OCI-LY1 (cell line): Measurements from ENCODE around the gene C1QTNF5.

ENCODE experiments used
- H2AFZ ChIP-seq: fragments of 200-600 bp; sonication (generic), shearing (Covaris generic); 2 replicates; pipeline ENCODE4 v1.6.0; 2014; ENCODE audit warnings: antibody characterized with exemption, mild to moderate bottlenecking, low read length
- H3F3A ChIP-seq: fragments of 200-600 bp; sonication (generic), shearing (Covaris generic); 2 replicates; pipeline ENCODE4 v1.6.0; 2014; ENCODE audit warnings: mild to moderate bottlenecking, antibody characterized with exemption, low read length, moderate library complexity; ENCODE audit not compliant: insufficient read depth
- H3K27ac ChIP-seq: fragments of 200-600 bp; sonication (generic); 2 replicates; pipeline ENCODE4 v1.5.1; 2014; ENCODE audit warnings: low read length, mixed run types, mild to moderate bottlenecking, low read depth; ENCODE audit not compliant: poor library complexity, severe bottlenecking
- H3K27me3 ChIP-seq: fragments of 200-600 bp; sonication (generic); 2 replicates; pipeline ENCODE4 v1.6.0; 2014; ENCODE audit warnings: antibody characterized with exemption, mild to moderate bottlenecking, low read length, moderate library complexity; ENCODE audit not compliant: insufficient read depth
- H3K36me3 ChIP-seq: fragments of 200-600 bp; sonication (generic); 2 replicates; pipeline ENCODE4 v1.6.1; 2014; ENCODE audit warnings: mild to moderate bottlenecking, antibody characterized with exemption, low read length, moderate library complexity, mixed read lengths; ENCODE audit not compliant: insufficient read depth
- H3K4me1 ChIP-seq: fragments of 200-600 bp; sonication (generic); 2 replicates; pipeline ENCODE4 v1.5.1; 2014; ENCODE audit warnings: mild to moderate bottlenecking, low read length, moderate library complexity; ENCODE audit not compliant: insufficient read depth, severe bottlenecking
- H3K4me2 ChIP-seq: fragments of 200-600 bp; sonication (generic), shearing (Covaris generic); 2 replicates; pipeline ENCODE4 v1.6.1; 2014; ENCODE audit warnings: low read length
- H3K4me3 ChIP-seq: fragments of 200-600 bp; sonication (generic); 2 replicates; pipeline ENCODE4 v1.5.1; 2014; ENCODE audit warnings: low read length, low read depth, mild to moderate bottlenecking, mixed read lengths; ENCODE audit not compliant: poor library complexity, severe bottlenecking
- H3K79me2 ChIP-seq: fragments of 200-600 bp; shearing (Covaris generic); 2 replicates; pipeline ENCODE4 v1.6.1; 2016; ENCODE audit warnings: mixed run types, low read length, mixed read lengths; ENCODE audit not compliant: insufficient read depth
- H3K9ac ChIP-seq: fragments of 200-600 bp; sonication (generic), shearing (Covaris generic); 2 replicates; pipeline ENCODE4 v1.6.1; 2014; ENCODE audit warnings: mild to moderate bottlenecking, low read length, mixed read lengths
- H3K9me2 ChIP-seq: fragments of 200-600 bp; sonication (generic), shearing (Covaris generic); 2 replicates; pipeline ENCODE4 v1.6.1; 2014; ENCODE audit warnings: low read depth, mild to moderate bottlenecking, low read length, mixed read lengths
- H3K9me3 ChIP-seq: fragments of 200-600 bp; shearing (Covaris generic); 2 replicates; pipeline ENCODE4 v1.6.1; 2014; ENCODE audit warnings: low read length, mixed read lengths
- H4K20me1 ChIP-seq: fragments of 200-600 bp; sonication (generic), shearing (Covaris generic); 2 replicates; pipeline ENCODE4 v1.6.0; 2016; ENCODE audit warnings: mild to moderate bottlenecking, low read length; ENCODE audit not compliant: insufficient read depth
- EZH2 ChIP-seq: fragments of 200-600 bp; sonication (generic), shearing (Covaris generic); IDR thresholded peaks from 2 replicates; pipeline ENCODE4 v1.8.0; 2017; ENCODE audit warnings: borderline replicate concordance, mixed run types, mild to moderate bottlenecking, antibody characterized with exemption, low read length, moderate library complexity, mixed read lengths
- TF ChIP-seq, protein P1 (sequence below): fragments of 200-600 bp; sonication (generic), shearing (Covaris generic); IDR thresholded peaks from 2 replicates; pipeline ENCODE4 v1.5.1; 2017; ENCODE audit warnings: mild to moderate bottlenecking, antibody characterized with exemption, low read length, moderate library complexity, mixed read lengths

C1QTNF5 gene

DNA sequence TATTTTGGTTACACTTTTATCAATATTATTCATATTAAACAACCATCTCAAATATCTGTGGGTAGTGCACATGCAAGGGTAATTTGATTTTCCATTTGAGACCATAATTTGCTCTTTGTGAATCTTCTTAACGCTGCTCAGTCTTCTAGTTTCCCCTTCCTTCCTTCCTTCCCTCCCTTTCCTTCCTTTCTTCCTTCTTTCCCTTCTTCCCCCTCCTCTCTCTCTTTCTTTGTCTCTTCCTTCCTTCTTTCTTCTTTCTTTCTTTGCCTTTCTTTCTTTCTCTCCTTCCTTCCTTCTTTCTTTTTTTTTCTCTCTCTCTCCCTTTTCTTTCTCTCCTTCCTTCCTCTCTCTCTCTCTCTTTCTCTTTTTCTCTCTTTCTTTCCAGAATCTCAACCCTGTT lies 10.4 kb downstream of the C1QTNF5 start:
- H3K4me2 ChIP-seq, result no peak overlapping the region
- H3K9me3 ChIP-seq, result no peaks in the 10 kb centered on the region
- no peaks in the 10 kb centered on the region for H3K9me2 ChIP-seq
- 0 out of 2 replicates have a peak, but pooled peaks cover 2% of the 10 kb centered on the region for H3K79me2 ChIP-seq
- H3K27ac ChIP-seq, result no peak overlapping the region
- no peak for TF ChIP-seq EZH2
- TF ChIP-seq, protein P1, sequence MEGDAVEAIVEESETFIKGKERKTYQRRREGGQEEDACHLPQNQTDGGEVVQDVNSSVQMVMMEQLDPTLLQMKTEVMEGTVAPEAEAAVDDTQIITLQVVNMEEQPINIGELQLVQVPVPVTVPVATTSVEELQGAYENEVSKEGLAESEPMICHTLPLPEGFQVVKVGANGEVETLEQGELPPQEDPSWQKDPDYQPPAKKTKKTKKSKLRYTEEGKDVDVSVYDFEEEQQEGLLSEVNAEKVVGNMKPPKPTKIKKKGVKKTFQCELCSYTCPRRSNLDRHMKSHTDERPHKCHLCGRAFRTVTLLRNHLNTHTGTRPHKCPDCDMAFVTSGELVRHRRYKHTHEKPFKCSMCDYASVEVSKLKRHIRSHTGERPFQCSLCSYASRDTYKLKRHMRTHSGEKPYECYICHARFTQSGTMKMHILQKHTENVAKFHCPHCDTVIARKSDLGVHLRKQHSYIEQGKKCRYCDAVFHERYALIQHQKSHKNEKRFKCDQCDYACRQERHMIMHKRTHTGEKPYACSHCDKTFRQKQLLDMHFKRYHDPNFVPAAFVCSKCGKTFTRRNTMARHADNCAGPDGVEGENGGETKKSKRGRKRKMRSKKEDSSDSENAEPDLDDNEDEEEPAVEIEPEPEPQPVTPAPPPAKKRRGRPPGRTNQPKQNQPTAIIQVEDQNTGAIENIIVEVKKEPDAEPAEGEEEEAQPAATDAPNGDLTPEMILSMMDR, result no peak
- no peak overlapping the region for H3K9ac ChIP-seq
- H3K4me1 ChIP-seq, result peaks cover 13% of the 10 kb centered on the region
- no peaks in the 10 kb centered on the region for H4K20me1 ChIP-seq
- H3F3A ChIP-seq, result no peaks in the 10 kb centered on the region
- H3K4me3 ChIP-seq, result no peak overlapping the region
- H3K27me3 ChIP-seq, result no peaks in the 10 kb centered on the region
- H2AFZ ChIP-seq, result no peak overlapping the region
- no peaks in the 10 kb centered on the region for H3K36me3 ChIP-seq

DNA sequence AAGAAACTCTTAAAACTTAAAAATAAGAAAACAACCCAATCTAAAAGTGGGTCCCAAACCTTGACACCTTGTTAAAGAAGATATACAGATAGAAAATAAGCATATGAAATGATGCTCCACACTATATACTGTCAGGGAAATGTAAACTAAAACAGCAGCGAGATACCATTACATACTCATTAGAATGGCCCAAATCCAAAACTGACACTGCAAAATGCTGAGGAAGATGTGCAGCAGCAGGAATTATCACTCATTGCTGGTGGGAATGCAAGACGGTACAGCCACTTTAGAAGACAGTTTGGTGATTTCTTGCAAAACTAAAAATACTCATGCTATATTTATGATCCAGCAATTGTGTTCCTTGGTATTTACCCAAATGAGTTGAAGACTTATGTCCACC lies 11.4 kb downstream of the C1QTNF5 start:
- no peak for TF ChIP-seq EZH2
- TF ChIP-seq, protein P1, result no peak
- Histone ChIP-seq H3F3A (no peaks in the 10 kb centered on the region), H3K9ac (no peak overlapping the region), H3K9me3 (no peaks in the 10 kb centered on the region), H4K20me1 (no peaks in the 10 kb centered on the region), H3K27me3 (no peaks in the 10 kb centered on the region), H3K4me3 (no peak overlapping the region), H3K79me2 (no peaks in the 10 kb centered on the region), H2AFZ (no peak overlapping the region), H3K4me2 (no peak overlapping the region), H3K27ac (no peak overlapping the region), H3K4me1 (peaks cover 8% of the 10 kb centered on the region), H3K36me3 (no peaks in the 10 kb centered on the region), H3K9me2 (no peaks in the 10 kb centered on the region)

DNA sequence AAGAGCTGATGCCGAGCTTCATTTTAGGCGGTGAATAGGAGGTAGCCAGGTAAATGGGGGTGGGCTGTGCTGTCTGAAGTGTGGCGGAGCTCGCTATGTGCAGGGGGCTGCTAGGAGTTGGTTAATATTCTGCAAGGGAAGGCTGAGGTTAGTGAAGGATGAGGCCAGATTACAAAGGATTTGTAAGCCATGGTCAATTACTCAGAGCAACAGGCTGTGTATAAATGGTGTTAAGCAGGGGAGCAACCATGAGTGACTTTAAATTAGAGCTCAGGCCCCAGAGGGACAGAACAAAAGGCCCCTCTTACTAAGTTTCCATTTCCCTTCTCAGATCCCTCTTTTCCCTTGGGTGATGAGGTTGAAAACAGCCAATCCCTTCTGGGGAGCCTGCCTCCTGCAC lies 16.5 kb downstream of the C1QTNF5 start:
- Histone ChIP-seq H3K79me2 (no peaks in the 10 kb centered on the region), H3K27ac (no peak overlapping the region), H3F3A (no peaks in the 10 kb centered on the region), H3K9ac (no peak overlapping the region), H3K36me3 (no peaks in the 10 kb centered on the region), H3K4me3 (no peak overlapping the region), H3K4me1 (peaks cover 34% of the 10 kb centered on the region), H3K4me2 (no peak overlapping the region), H3K27me3 (no peaks in the 10 kb centered on the region), H4K20me1 (no peaks in the 10 kb centered on the region), H2AFZ (no peak overlapping the region), H3K9me3 (no peaks in the 10 kb centered on the region), H3K9me2 (no peaks in the 10 kb centered on the region)
- TF ChIP-seq, protein P1, result no peak
- no peak for TF ChIP-seq EZH2
